K562 (cell line): Measurements from ENCODE around the gene SYMPK. TPM values are rescaled to one million over a fixed set of nuclear protein-coding genes. Genes with fewer than 3 reads are reported as not detected.
A peak's percentile ranks its signal among the peaks of the same experiment; 100 is the strongest.

Experiments used
- ARNT ChIP-seq, 2 experiments: fragments of 450-650 bp; IDR thresholded peaks; 2 replicates each; pipeline ENCODE4 v1.6.1; 2016; ENCODE audit warnings: mild to moderate bottlenecking in 1 of 2
- BRD9 ChIP-seq: fragments of 450-650 bp; IDR thresholded peaks from 2 replicates; pipeline ENCODE4 v1.6.1; 2018; ENCODE audit warnings: low read depth; ENCODE audit not compliant: partially characterized antibody
- CBX5 ChIP-seq: IDR thresholded peaks from 2 replicates; pipeline ENCODE4 v1.6.1; 2014; ENCODE audit warnings: low read depth, borderline replicate concordance
- CC2D1A ChIP-seq: fragments of 450-650 bp; IDR thresholded peaks from 2 replicates; pipeline ENCODE4 v1.6.1; 2017; ENCODE audit warnings: mild to moderate bottlenecking
- E2F5 ChIP-seq: sonication (generic); formaldehyde crosslinking; IDR thresholded peaks from 2 replicates; pipeline ENCODE4 v1.8.0; 2022; ENCODE audit warnings: mild to moderate bottlenecking, missing genetic modification reagents
- FIP1L1 ChIP-seq: fragments of 200-400 bp; formaldehyde crosslinking; IDR thresholded peaks from 2 replicates; pipeline ENCODE4 v1.6.1; 2018; ENCODE audit warnings: mild to moderate bottlenecking, low read depth, low read length; ENCODE audit not compliant: poor library complexity, severe bottlenecking
- HEY1 ChIP-seq: fragments of 250-450 bp; sonication (Bioruptor Pico); IDR thresholded peaks from 2 replicates; pipeline ENCODE4 v1.5.0; 2020; ENCODE audit warnings: mild to moderate bottlenecking, moderate library complexity, borderline replicate concordance
- HMGN3 ChIP-seq: IDR thresholded peaks from 2 replicates; pipeline ENCODE4 v1.6.1; 2011; ENCODE audit warnings: borderline replicate concordance, low read depth, mild to moderate bottlenecking, mixed read lengths, low read length; ENCODE audit not compliant: insufficient read length; ENCODE audit errors: extremely low read depth
- JUN ChIP-seq, 2 experiments: sonication (generic) in 1 of 2; formaldehyde crosslinking in 1 of 2; IDR thresholded peaks; 2 replicates each; pipeline versions ENCODE4 v1.6.1 to v1.8.0; 2012 to 2022; ENCODE audit warnings: borderline replicate concordance in 2 of 2, mild to moderate bottlenecking in 2 of 2, improper control_type of control experiment in 1 of 2, low read depth in 1 of 2, low read length in 1 of 2, missing genetic modification reagents in 1 of 2
- KLF1 ChIP-seq: fragments of 450-650 bp; IDR thresholded peaks from 2 replicates; pipeline ENCODE4 v1.6.1; 2016; ENCODE audit warnings: missing genetic modification characterization, missing compliant biosample characterization
- MAZ ChIP-seq, 2 experiments: fragments of 450-650 bp in 1 of 2; sonication (generic) in 1 of 2; formaldehyde crosslinking; IDR thresholded peaks in 1 of 2; conservative IDR thresholded peaks in 1 of 2; 2 replicates each; pipeline versions ENCODE4 v1.4.0 to v1.5.0; 2020; ENCODE audit warnings: mild to moderate bottlenecking in 1 of 2, missing genetic modification reagents in 1 of 2
- MEF2D ChIP-seq: conservative IDR thresholded peaks from 2 replicates; pipeline ENCODE4 v1.6.1; 2016; ENCODE audit warnings: low read depth, missing genetic modification characterization, missing compliant biosample characterization
- MYNN ChIP-seq, 2 experiments: sonication (generic); formaldehyde crosslinking in 1 of 2; IDR thresholded peaks; 2 replicates each; pipeline versions ENCODE4 v1.5.0 to v1.6.1; 2016 to 2020; ENCODE audit warnings: antibody characterized with exemption in 1 of 2, missing genetic modification reagents in 1 of 2
- NR2C1 ChIP-seq, 2 experiments: fragments of 450-650 bp; IDR thresholded peaks; 2 replicates each; pipeline ENCODE4 v1.6.1; 2017; ENCODE audit warnings: mild to moderate bottlenecking in 2 of 2, antibody characterized with exemption in 1 of 2, inconsistent platforms in 1 of 2, missing compliant biosample characterization in 1 of 2, missing genetic modification characterization in 1 of 2
- PHF20 ChIP-seq: fragments of 450-650 bp; IDR thresholded peaks from 2 replicates; pipeline ENCODE4 v1.6.1; 2018; ENCODE audit not compliant: partially characterized antibody
- PML ChIP-seq: IDR thresholded peaks from 2 replicates; pipeline ENCODE4 v1.6.1; 2012; ENCODE audit warnings: low read length, inconsistent platforms
- PYGO2 ChIP-seq: fragments of 450-650 bp; IDR thresholded peaks from 2 replicates; pipeline ENCODE4 v1.6.1; 2016; ENCODE audit warnings: mild to moderate bottlenecking, missing genetic modification characterization, moderate library complexity, missing compliant biosample characterization
- RBM25 ChIP-seq: fragments of 200-400 bp; formaldehyde crosslinking; IDR thresholded peaks from 2 replicates; pipeline ENCODE4 v1.6.1; 2018; ENCODE audit warnings: low read length, low read depth, moderate library complexity; ENCODE audit not compliant: severe bottlenecking
- RFX7 ChIP-seq: fragments of 250-450 bp; sonication (Bioruptor Pico); IDR thresholded peaks from 2 replicates; pipeline ENCODE4 v1.5.1; 2021; ENCODE audit warnings: mild to moderate bottlenecking
- SMARCE1 ChIP-seq: fragments of 450-650 bp; IDR thresholded peaks from 2 replicates; pipeline ENCODE4 v1.7.1; 2016; ENCODE audit warnings: mild to moderate bottlenecking
- SNIP1 ChIP-seq: fragments of 450-650 bp; IDR thresholded peaks from 2 replicates; pipeline ENCODE4 v1.7.1; 2017; ENCODE audit warnings: low read depth, mild to moderate bottlenecking
- SOX6 ChIP-seq: fragments of 450-650 bp; IDR thresholded peaks from 2 replicates; pipeline ENCODE4 v1.6.1; 2014; ENCODE audit warnings: mild to moderate bottlenecking
- SP1 ChIP-seq: sonication (generic); formaldehyde crosslinking; IDR thresholded peaks from 2 replicates; pipeline ENCODE4 v1.8.1; 2022; ENCODE audit warnings: mild to moderate bottlenecking, missing genetic modification reagents
- SREBF1 ChIP-seq: fragments of 150-350 bp; IDR thresholded peaks from 2 replicates; pipeline ENCODE4 v1.6.1; 2014; ENCODE audit warnings: antibody characterized with exemption, low read depth, low read length, borderline replicate concordance
- U2AF1 ChIP-seq: fragments of 200-400 bp; formaldehyde crosslinking; optimal IDR thresholded peaks from 2 replicates; pipeline ENCODE3; 2017; ENCODE audit warnings: mild to moderate bottlenecking, low read depth, low read length, moderate library complexity
- ZNF175 ChIP-seq: fragments of 200-800 bp; sonication (Bioruptor generic); IDR thresholded peaks from 2 replicates; pipeline ENCODE4 v1.6.1; 2016; ENCODE audit warnings: low read depth, mild to moderate bottlenecking, missing genetic modification characterization, missing compliant biosample characterization
- ZNF699 ChIP-seq: fragments of 250-450 bp; sonication (Bioruptor Pico); IDR thresholded peaks from 2 replicates; pipeline ENCODE4 v1.8.0; 2021; ENCODE audit warnings: mild to moderate bottlenecking, moderate library complexity; ENCODE audit not compliant: insufficient replicate concordance
- ZNF707 ChIP-seq: fragments of 250-450 bp; sonication (Bioruptor Pico); conservative IDR thresholded peaks from 2 replicates; pipeline ENCODE4 v1.8.0; 2022; ENCODE audit warnings: inconsistent platforms, mild to moderate bottlenecking, moderate library complexity
- polyA plus RNA-seq, 8 experiments: library from polyadenylated mRNA; depleted of rRNA in 4 of 8; stranded (reverse) in 5 of 8; unstranded in 3 of 8; fragments of >200 nt; fragmentation: Nextera tagmentation in 2 of 8; fragmentation: Illumina TruSeq in 1 of 8; extraction: Ambion mirVana in 2 of 8; extraction: Trizol in 1 of 8; gene quantifications; 2 replicates each; pipeline versions ENCODE4 v1.2.1 to v1.2.3, GENCODE V29; 2011 to 2014; ENCODE audit warnings: inconsistent platforms in 1 of 8, missing spikeins in 1 of 8
- total RNA-seq, 7 experiments: library from RNA; depleted of rRNA in 6 of 7; stranded (reverse); fragments of >200 nt in 6 of 7; fragmentation: Illumina TruSeq in 2 of 7; extraction: Trizol in 2 of 7; gene quantifications; 2 replicates each; pipeline versions ENCODE4 v1.2.1 to v1.2.3, GENCODE V29; 2011 to 2021; ENCODE audit warnings: low replicate concordance in 1 of 7

The SYMPK gene
- total and polyA plus RNA-seq, 9 of the 15 experiments (the other 6 are each of a cell fraction or from before 2014, with no cell fraction given): 0.73 to 95.5 (median 58.4) TPM

DNA sequence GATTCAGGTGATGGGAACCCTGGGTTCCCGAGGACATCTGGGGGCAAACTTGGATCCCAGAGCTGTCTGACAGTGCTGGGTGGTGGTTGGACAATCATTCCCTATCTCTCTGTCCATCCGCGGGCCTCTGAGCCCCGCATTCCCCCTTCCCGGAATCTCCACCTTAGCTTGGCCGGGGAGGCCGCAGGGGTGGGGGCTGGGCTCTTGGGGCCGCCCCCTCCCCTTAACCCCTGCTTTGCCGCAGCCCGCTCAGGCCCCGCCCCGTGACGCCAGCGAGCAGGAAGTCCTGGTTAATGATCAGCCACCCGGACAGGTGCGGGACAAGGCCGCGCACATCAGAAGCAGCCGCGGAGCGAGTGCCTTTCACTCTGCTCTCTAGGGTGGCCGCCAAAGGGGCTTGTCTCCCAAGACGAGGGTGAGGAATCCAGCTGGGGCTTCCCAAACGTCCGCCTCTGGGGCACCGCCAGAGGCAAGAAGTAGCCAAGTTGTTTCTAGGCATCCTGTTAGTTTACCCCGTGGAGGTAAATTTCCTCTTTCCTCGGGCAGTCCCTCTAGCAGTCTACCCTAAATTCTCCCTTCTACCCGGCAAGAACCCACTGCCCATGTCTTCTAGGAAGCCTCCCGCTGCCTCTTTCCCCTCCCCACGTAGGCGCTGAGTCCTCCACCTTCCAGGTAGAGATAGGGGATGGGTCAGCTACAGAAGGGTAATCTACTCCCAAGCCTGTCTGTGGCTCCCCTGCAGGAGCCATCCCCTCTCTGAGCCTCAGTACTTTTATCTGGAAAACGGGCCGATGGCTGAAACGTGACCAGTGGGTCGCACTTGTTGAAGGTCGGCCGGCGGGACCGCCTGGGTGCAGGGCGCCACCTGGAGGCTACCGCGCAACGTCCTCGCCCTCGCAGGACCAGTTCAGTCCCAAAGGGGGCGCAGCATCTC, 20.0 kb upstream of the SYMPK start (continued):
- TF ChIP-seq ARNT (IDR thresholded peaks at IDR 0.05): peak; percentile 80 to 97
- peak; percentile 74 for TF ChIP-seq BRD9
- peak; percentile 64 for TF ChIP-seq SOX6
- no peak for TF ChIP-seq KLF1 (tag)
- TF ChIP-seq U2AF1: no peak
- TF ChIP-seq PYGO2: no peak
- no peak for TF ChIP-seq E2F5 (CRISPR knock-in tag)
- TF ChIP-seq ZNF175 (CRISPR knock-in tag): 0 out of 2 replicates have a peak, but pooled peaks have one; percentile 41
- TF ChIP-seq FIP1L1: peak; percentile 50
- no peak for TF ChIP-seq SREBF1
- TF ChIP-seq MAZ (CRISPR knock-in tag; conservative IDR thresholded peaks at IDR 0.05 in 1 of 2, IDR thresholded peaks at IDR 0.05 in 1 of 2): peak; percentile 69 to 84
- no peak for TF ChIP-seq CBX5
- 0 out of 2 replicates have a peak, but pooled peaks have one; percentile 48 for TF ChIP-seq JUN (IDR thresholded peaks at IDR 0.05; ENCODE audit: borderline replicate concordance, low read depth, low read length)
- 0 out of 2 replicates have a peak, but pooled peaks have one; percentile 33 for TF ChIP-seq JUN (CRISPR knock-in tag; IDR thresholded peaks at IDR 0.05; ENCODE audit: borderline replicate concordance)
- TF ChIP-seq NR2C1 (IDR thresholded peaks at IDR 0.05): peak; percentile 52; the same call in 1 of the 2 replicates
- peak; percentile 34; the same call in 1 of the 2 replicates for TF ChIP-seq NR2C1 (tag; IDR thresholded peaks at IDR 0.05)
- TF ChIP-seq RBM25: peak; percentile 91
- TF ChIP-seq SNIP1: no peak
- TF ChIP-seq MEF2D (tag): no peak
- peak; percentile 47; the same call in 1 of the 2 replicates for TF ChIP-seq PML
- TF ChIP-seq HEY1 (CRISPR knock-in tag): no peak
- no peak for TF ChIP-seq ZNF699 (CRISPR knock-in tag)
- TF ChIP-seq SP1 (CRISPR knock-in tag): peak; percentile 67; the same call in 1 of the 2 replicates
- peak; percentile 51 for TF ChIP-seq HMGN3
- TF ChIP-seq ZNF707 (CRISPR knock-in tag): no peak
- TF ChIP-seq PHF20: peak; percentile 85
- no peak for TF ChIP-seq RFX7 (CRISPR knock-in tag)
- peak; percentile 90 for TF ChIP-seq CC2D1A
- TF ChIP-seq MYNN (IDR thresholded peaks at IDR 0.05): peak; percentile 58
- no peak for TF ChIP-seq MYNN (CRISPR knock-in tag; IDR thresholded peaks at IDR 0.05)
- 0 out of 2 replicates have a peak, but pooled peaks have one; percentile 17 for TF ChIP-seq SMARCE1
